GM12875 (cell line): ENCODE results near the gene PRM3.

Source experiments
- H3K4me3 ChIP-seq: one replicate; pipeline ENCODE4 v1.5.1; 2011; ENCODE audit warnings: low read depth, low read length, control low read depth
- TF ChIP-seq, protein P1 (sequence below): IDR thresholded peaks from 2 replicates; pipeline ENCODE4 v1.5.1; 2011; ENCODE audit warnings: low read depth, mild to moderate bottlenecking, control low read depth, inconsistent platforms, low read length, moderate library complexity, borderline replicate concordance; ENCODE audit not compliant: insufficient read depth

The PRM3 gene

DNA sequence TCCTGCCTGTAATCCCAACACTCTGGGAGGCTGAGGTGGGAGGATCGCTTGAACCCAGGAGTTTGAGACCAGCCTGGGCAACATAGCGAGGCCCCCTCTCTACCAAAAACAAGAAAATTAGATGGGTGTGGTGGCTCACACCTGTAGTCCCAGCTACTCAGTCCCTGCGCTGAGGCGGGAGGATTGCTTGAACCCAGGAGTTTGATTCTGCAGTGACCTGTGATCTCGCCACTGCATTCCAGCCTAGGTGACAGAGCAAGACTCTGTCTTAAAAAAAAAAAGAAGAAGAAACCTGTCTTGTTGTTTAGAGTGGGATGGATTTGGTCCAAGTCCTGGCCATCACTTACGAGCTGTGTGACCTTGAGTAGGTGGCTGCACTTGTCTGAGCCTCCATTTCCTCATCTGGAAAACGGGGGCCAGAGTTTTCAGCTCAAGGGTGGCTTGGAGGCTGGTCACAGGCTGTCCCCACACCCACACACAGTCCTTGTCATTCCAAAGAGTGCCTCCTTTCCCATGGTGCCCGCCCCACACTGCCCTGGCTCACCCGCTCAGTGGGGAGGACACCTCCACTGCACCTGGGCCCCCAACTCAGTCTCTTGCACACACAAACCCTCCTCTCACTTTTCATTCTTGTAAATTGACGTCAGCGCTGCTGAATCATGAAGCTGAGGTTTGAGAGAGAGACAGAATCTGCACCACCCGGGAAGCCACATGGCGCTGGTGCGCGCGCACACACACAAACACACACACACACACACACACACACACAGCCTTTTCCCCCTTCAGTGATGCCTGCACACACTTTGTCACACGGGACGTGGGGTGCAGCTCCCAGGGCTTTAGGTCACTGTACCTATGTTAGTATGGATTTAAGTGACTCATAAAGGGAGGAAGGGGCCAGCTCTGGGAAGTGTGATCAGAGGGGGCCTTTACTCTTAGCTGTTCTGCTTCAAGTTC lies 21.6 kb downstream of the PRM3 start:
- TF ChIP-seq, protein P1, sequence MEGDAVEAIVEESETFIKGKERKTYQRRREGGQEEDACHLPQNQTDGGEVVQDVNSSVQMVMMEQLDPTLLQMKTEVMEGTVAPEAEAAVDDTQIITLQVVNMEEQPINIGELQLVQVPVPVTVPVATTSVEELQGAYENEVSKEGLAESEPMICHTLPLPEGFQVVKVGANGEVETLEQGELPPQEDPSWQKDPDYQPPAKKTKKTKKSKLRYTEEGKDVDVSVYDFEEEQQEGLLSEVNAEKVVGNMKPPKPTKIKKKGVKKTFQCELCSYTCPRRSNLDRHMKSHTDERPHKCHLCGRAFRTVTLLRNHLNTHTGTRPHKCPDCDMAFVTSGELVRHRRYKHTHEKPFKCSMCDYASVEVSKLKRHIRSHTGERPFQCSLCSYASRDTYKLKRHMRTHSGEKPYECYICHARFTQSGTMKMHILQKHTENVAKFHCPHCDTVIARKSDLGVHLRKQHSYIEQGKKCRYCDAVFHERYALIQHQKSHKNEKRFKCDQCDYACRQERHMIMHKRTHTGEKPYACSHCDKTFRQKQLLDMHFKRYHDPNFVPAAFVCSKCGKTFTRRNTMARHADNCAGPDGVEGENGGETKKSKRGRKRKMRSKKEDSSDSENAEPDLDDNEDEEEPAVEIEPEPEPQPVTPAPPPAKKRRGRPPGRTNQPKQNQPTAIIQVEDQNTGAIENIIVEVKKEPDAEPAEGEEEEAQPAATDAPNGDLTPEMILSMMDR = no peak

DNA sequence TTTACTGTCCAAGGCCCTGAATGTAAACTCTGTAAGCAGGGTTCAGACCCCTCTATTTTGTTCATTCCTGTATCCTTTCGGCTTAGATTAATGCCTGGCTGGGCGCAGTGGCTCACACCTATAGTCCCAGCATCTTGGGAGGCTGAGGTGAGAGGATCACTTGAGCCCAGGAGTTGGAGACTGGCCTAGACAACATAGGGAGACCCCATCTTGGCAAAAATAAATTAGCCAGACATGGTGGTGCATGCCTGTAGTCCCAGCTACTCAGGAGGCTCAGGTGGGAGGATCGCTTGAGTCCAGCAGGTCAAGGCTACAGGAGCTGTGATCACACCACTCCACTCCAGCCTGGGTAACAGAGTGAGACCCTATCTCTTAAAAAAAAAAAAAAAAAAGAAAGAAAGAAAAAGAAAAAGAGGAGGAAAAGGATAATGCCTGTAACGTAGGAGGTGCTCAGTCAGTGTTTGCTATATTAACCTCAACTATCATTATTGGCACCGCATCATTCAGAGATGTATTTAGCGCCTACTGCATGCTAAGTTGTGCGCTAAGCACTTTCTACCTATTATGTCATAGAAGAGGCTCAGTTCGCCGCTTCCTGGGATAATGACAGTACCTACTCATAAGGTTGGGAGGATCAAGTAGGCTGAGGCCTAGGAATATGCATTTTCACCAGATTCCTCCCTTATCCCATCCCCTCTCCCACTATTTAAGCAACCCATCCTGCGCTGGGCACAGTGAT lies 22.5 kb downstream of the PRM3 start:
- TF ChIP-seq, protein P1 = no peak
- no peak overlapping the region for H3K4me3 ChIP-seq

More for the DNA sequence above, 21.6 kb downstream of the PRM3 start:
- H3K4me3 ChIP-seq = no peak overlapping the region

DNA sequence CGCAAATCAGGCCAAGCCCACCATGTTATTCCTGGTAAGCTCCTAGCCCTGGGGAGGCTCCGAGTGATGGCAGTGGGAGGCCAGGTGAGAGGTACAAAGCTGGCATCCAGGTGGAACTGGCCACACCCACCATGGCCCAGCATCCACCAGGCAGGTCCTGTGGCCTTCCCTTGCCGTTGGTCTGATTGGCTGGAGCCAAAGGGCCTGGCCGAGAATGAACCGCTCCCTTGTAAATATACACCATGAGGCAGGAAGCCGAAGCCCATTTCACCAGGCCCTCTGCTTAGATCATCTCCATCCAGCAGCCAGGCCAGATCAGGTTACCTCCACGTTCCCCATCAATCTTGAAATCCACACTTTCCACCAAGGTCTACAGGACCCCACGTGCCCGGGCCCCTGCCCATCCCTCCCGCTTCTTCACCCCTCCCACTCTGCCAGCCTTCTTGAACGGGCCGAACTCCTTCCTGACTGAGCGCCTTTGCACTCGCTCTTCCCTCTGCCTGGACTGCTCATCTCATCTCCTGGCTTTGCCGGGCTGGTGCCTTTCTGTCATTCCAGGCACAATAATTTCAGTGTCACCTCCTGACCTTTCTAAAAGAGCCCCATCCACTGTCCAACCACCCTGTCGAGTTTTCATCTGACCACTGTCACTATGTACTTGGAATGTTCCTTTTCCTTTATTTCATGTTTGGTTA lies 23.2 kb downstream of the PRM3 start:
- TF ChIP-seq, protein P1 = no peak
- no peak overlapping the region for H3K4me3 ChIP-seq

DNA sequence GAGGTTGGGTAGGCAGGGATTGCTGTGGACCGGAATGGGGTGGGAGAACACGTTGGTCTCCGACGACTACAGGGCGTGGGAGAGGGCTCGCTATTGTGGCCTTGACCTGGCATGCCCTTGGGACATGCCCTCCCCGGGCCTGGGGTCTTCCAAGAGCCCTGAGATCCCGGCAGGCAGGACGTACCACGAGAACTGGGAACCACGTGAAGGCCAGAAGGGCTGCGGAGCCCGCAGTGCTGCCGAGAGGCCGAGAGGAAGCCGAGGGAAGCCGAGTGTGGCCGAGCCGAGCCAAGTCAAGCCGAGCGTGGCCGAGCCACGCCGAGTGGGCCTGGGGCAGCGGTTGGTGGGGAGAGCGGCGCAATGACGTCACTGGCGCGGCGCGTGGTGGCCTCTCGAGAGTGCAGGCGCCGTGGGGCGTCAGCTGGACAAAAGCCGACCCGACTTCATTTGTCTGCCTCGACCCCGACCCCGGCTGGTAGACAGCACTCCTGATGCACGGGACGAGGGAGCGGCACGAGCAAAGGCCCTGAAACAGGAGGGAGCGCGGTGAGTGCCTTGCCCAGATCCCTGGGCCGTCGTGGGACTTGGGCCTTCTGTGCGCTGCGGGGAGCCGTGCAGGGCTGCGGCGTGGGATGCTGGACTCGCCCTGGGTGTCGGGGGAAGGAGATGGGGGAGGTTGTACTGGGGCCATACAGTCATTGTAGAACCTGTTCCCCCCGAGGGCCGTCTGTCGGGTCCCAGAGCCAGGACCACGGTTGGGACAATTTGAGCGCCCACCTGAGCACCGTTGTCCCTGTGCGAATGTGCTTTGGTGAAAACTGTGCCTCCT lies 24.0 kb downstream of the PRM3 start:
- TF ChIP-seq, protein P1 = no peak
- H3K4me3 ChIP-seq = no peak overlapping the region

DNA sequence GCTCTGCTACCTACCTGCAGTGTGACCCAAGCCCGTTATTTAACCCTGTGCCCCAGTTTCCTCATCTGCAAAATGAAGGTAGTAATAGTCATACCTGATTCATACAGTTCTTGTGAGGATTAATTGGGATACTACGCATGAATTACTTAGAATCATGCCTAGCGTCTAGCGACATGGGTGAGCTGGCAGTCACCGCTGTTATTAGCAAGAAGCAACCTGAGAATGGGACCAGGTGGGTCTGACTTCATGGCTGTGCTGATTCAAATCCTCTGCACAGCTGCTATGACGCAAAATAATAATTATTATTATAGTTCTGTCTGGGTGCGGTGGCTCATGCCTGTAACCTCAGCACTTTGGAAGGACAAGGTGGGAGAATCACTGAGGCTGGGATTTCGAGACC lies 25.3 kb downstream of the PRM3 start:
- TF ChIP-seq, protein P1 = no peak
- H3K4me3 ChIP-seq = no peak overlapping the region

DNA sequence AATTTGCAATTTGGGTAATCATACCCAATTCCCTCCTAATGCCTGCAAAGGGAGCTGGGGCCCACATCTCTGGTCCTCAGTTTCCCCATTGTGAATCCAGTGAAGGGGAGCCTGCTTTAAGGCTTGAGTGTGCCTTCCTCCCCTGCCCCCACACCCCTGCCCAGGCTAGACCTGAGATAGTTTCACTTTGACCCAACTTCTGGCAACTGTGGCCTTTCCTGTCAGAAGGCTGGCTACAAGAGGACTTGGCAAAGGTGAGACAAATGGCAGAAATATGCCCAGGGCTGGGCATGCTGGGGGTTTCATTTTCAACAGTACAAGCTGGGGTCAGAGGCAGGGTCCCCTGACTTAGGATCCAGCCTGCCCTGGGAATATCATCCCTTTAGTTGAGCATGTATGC lies 27.4 kb downstream of the PRM3 start:
- TF ChIP-seq, protein P1 = no peak
- H3K4me3 ChIP-seq = no peak overlapping the region
